HepG2 (cell line): ENCODE measurements around the gene ZDHHC13. TPM values are rescaled to one million over a fixed set of nuclear protein-coding genes. Genes with fewer than 3 reads are reported as not detected.

Experiments used
- ATAC-seq: fragments of 200-7000 bp; cut with Tn5 transposase; 3 replicates; pipeline ENCODE4 v1.9.1; 2020; ENCODE audit warnings: mild to moderate bottlenecking, moderate library complexity
- BruUV-seq: library from RNA; stranded (reverse); fragments of 400-500 nt; replicated peaks from 2 replicates; lab custom pipeline; 2021; lab: Mats Ljungman, UMichigan
- CTCF ChIA-PET: fragments of 300-600 bp; formaldehyde crosslinking; extraction: SDS; loops from one replicate; lab custom pipeline; 2021; ENCODE audit warnings: low total read pairs, inconsistent platforms, low intra/inter-chr PET ratio; lab: Yijun Ruan, JAX
- POLR2A ChIA-PET: fragments of 350-600 bp; sonication (Branson Sonifier 250); formaldehyde crosslinking; loops from one replicate; lab custom pipeline; 2020; ENCODE audit warnings: antibody characterized with exemption, inconsistent platforms; lab: Yijun Ruan, JAX
- DNase-seq: peaks from one replicate; pipeline ENCODE4 v3.0.0-alpha.2; 2015; ENCODE audit warnings: low spot score
- FAIRE-seq: peaks from 3 replicates; lab custom pipeline; 2011; peaks lifted over from hg19 to GRCh38; lab: Jason Lieb, UNC
- H2AFZ ChIP-seq: one replicate; pipeline ENCODE4 v1.6.1; 2011; ENCODE audit warnings: low read length, inconsistent platforms
- H3K27ac ChIP-seq: fragments of 300-600 bp; 3 replicates; pipeline ENCODE4 v1.8.0; 2011; ENCODE audit warnings: mixed run types, mild to moderate bottlenecking, mixed read lengths, low read length, inconsistent platforms; ENCODE audit not compliant: insufficient read depth; ENCODE audit errors: extremely low read length
- H3K27me3 ChIP-seq, 2 experiments: fragments of 200-600 bp in 1 of 2; 2 replicates in 1 of 2; 3 replicates in 1 of 2; pipeline versions ENCODE4 v1.6.0 to v1.8.0; 2011; ENCODE audit warnings: low read length in 2 of 2, mild to moderate bottlenecking in 2 of 2, moderate library complexity in 2 of 2, inconsistent platforms in 1 of 2; ENCODE audit not compliant: insufficient read depth in 2 of 2, control insufficient read depth in 1 of 2
- H3K36me3 ChIP-seq, 2 experiments: fragments of 200-600 bp in 1 of 2; replicated peaks in 1 of 2; 2 replicates in 1 of 2; 3 replicates in 1 of 2; pipeline versions ENCODE4 v1.5.1 to v1.8.0; 2011; ENCODE audit warnings: low read length in 2 of 2, inconsistent platforms in 1 of 2; ENCODE audit not compliant: insufficient read depth in 2 of 2, control insufficient read depth in 1 of 2
- H3K4me1 ChIP-seq: 2 replicates; pipeline ENCODE4 v1.5.1; 2012; ENCODE audit warnings: low read length, inconsistent platforms; ENCODE audit not compliant: insufficient read depth
- H3K4me2 ChIP-seq: 2 replicates; pipeline ENCODE4 v1.6.0; 2011; ENCODE audit warnings: low read depth, low read length, inconsistent platforms
- H3K4me3 ChIP-seq, 3 experiments: fragments of 200-600 bp in 1 of 3; sonication (generic), shearing (Covaris generic) in 1 of 3; replicated peaks in 1 of 3; 2 replicates each; pipeline ENCODE4 v1.5.1; 2011 to 2016; ENCODE audit warnings: low read length in 3 of 3, inconsistent platforms in 2 of 3, low read depth in 2 of 3, mild to moderate bottlenecking in 2 of 3, control low read depth in 1 of 3, mixed read lengths in 1 of 3; ENCODE audit not compliant: insufficient read depth in 1 of 3
- H3K79me2 ChIP-seq: one replicate; pipeline ENCODE4 v1.6.1; 2011; ENCODE audit warnings: low read length, inconsistent platforms; ENCODE audit not compliant: insufficient read depth
- H3K9ac ChIP-seq: 2 replicates; pipeline ENCODE4 v1.6.0; 2011; ENCODE audit warnings: mild to moderate bottlenecking, low read depth, low read length, inconsistent platforms; ENCODE audit not compliant: insufficient read depth
- H3K9me3 ChIP-seq: 2 replicates; pipeline ENCODE4 v1.5.1; 2012; ENCODE audit warnings: mild to moderate bottlenecking, low read length
- H4K20me1 ChIP-seq: 2 replicates; pipeline ENCODE4 v1.6.0; 2011; ENCODE audit warnings: inconsistent platforms, mild to moderate bottlenecking, low read length, moderate library complexity; ENCODE audit not compliant: insufficient read depth
- FOXC1 ChIP-seq: sonication (generic); formaldehyde crosslinking; IDR thresholded peaks from 2 replicates; pipeline ENCODE4 v1.8.0; 2022; ENCODE audit warnings: mild to moderate bottlenecking, missing genetic modification reagents, borderline replicate concordance
- MEIS2 ChIP-seq: sonication (generic); formaldehyde crosslinking; IDR thresholded peaks from 2 replicates; pipeline ENCODE4 v1.9.0; 2021; ENCODE audit warnings: mild to moderate bottlenecking, missing genetic modification reagents
- RFX5 ChIP-seq: IDR thresholded peaks from 2 replicates; pipeline ENCODE4 v1.6.1; 2011; ENCODE audit warnings: low read depth, low read length, improper control_type of control experiment
- SMAD3 ChIP-seq: sonication (generic); formaldehyde crosslinking; IDR thresholded peaks from 2 replicates; pipeline ENCODE4 v1.4.0; 2020; ENCODE audit warnings: missing genetic modification reagents
- SYNCRIP ChIP-seq: fragments of 200-400 bp; formaldehyde crosslinking; IDR thresholded peaks from 2 replicates; pipeline ENCODE4 v1.6.1; 2018; ENCODE audit warnings: mild to moderate bottlenecking, low read depth, low read length; ENCODE audit not compliant: insufficient read depth
- U2AF2 ChIP-seq: fragments of 200-400 bp; formaldehyde crosslinking; IDR thresholded peaks from 2 replicates; pipeline ENCODE4 v1.6.1; 2017; ENCODE audit warnings: low read depth, mild to moderate bottlenecking, low read length
- ZNF510 ChIP-seq: sonication (generic); formaldehyde crosslinking; IDR thresholded peaks from 2 replicates; pipeline ENCODE4 v1.4.0; 2020; ENCODE audit warnings: low read depth, mild to moderate bottlenecking, missing genetic modification reagents
- ZNF670 ChIP-seq: sonication (generic); formaldehyde crosslinking; IDR thresholded peaks from 2 replicates; pipeline ENCODE4 v1.8.0; 2022; ENCODE audit warnings: mild to moderate bottlenecking, missing genetic modification reagents, borderline replicate concordance
- ZNF772 ChIP-seq: sonication (generic); formaldehyde crosslinking; IDR thresholded peaks from 2 replicates; pipeline ENCODE4 v1.5.0; 2020; ENCODE audit warnings: mild to moderate bottlenecking, missing genetic modification reagents
- WGBS: methylation state at CpG from one replicate; pipeline ENCODE4 v1.1.6; 2017; ENCODE audit warnings: low lambda C conversion rate; 5-methylcytosine and 5-hydroxymethylcytosine counted together
- in situ Hi-C: cut with HindIII; loops from 2 replicates; pipeline ENCODE4 v1.10.0; 2017; ENCODE audit warnings: low pct_unique_long_range_greater_than_20kb; ENCODE audit not compliant: extremely low pct_ligation_motif_present
- intact Hi-C: fragments of 100-400 bp; cut with micrococcal nuclease; formaldehyde crosslinking; loops from one replicate; pipeline ENCODE4 v1.10.0; 2022; ENCODE audit not compliant: unreplicated experiment
- polyA plus RNA-seq, 8 experiments: library from polyadenylated mRNA; depleted of rRNA in 3 of 8; stranded (reverse) in 7 of 8; unstranded in 1 of 8; fragments of >200 nt; fragmentation: Illumina TruSeq in 4 of 8; extraction: Trizol in 4 of 8; gene quantifications; 2 replicates each; pipeline versions ENCODE4 v1.2.1 to v1.2.3, GENCODE V29; 2011 to 2016; ENCODE audit warnings: low read depth in 4 of 8, missing spikeins in 1 of 8, mixed read lengths in 1 of 8; ENCODE audit not compliant: insufficient read depth in 1 of 8
- total RNA-seq, 5 experiments: library from RNA; depleted of rRNA; stranded (reverse); fragments of >200 nt; fragmentation: Illumina TruSeq; extraction: Trizol; gene quantifications; 2 replicates each; pipeline ENCODE4 v1.2.3, GENCODE V29; 2016; ENCODE audit warnings: low read depth in 1 of 5
- TF ChIP-seq, protein P1 (sequence below): sonication (generic); formaldehyde crosslinking; IDR thresholded peaks from 2 replicates; pipeline ENCODE4 v1.4.0; 2020; ENCODE audit warnings: mild to moderate bottlenecking, missing genetic modification reagents
- TF ChIP-seq, protein P2 (sequence below): sonication (generic); formaldehyde crosslinking; IDR thresholded peaks from 2 replicates; pipeline ENCODE4 v1.5.0; 2020; ENCODE audit warnings: missing genetic modification reagents, mild to moderate bottlenecking, borderline replicate concordance

The ZDHHC13 gene
- total and polyA plus RNA-seq, 2 of the 13 experiments (the other 11 are each of a cell fraction or from before 2014, with no cell fraction given) = 10.9 to 11.8 TPM

DNA sequence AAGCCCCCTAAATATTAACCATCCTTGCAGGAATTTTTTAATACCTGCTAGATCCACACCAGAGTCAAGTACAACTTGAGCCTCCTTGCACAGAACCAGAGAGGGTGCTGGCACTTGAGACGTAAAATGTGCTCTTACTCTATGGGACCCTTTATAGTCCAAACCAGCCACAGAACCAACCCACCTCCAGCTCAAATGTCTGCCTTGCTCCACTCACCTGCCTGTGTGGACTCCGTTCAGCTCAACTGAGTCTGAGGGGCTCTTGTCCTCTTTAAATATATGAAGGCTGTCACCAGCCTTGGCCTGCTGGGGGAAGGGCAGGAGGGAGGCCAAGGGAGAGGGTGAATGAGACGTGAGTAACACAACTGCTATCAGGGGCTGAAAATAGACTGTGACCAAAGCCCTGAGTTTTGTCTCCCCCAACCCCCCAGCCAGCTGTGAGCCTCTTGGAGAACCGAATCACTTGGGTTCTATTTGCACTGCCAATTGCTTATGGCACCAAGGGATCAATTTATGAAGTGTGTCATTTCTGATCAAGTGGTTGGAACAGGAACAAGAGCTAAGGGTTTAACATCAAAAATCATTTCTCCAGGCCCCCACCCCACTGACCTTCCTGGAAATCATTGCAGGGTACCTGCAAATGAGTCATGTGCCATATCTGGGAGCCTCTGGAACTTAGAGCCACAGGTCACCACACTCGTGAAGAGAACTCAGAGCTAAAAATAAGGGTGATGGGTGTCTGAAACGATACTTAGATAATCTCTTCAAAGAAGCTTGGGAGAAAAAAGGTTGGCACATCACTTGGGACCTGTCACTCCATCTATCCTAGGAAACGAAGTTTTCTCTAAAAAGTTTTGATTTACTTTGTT lies 85.0 kb downstream of the ZDHHC13 start, which contains the start of gene CSRP3 (continued):
- TF ChIP-seq, protein P1, sequence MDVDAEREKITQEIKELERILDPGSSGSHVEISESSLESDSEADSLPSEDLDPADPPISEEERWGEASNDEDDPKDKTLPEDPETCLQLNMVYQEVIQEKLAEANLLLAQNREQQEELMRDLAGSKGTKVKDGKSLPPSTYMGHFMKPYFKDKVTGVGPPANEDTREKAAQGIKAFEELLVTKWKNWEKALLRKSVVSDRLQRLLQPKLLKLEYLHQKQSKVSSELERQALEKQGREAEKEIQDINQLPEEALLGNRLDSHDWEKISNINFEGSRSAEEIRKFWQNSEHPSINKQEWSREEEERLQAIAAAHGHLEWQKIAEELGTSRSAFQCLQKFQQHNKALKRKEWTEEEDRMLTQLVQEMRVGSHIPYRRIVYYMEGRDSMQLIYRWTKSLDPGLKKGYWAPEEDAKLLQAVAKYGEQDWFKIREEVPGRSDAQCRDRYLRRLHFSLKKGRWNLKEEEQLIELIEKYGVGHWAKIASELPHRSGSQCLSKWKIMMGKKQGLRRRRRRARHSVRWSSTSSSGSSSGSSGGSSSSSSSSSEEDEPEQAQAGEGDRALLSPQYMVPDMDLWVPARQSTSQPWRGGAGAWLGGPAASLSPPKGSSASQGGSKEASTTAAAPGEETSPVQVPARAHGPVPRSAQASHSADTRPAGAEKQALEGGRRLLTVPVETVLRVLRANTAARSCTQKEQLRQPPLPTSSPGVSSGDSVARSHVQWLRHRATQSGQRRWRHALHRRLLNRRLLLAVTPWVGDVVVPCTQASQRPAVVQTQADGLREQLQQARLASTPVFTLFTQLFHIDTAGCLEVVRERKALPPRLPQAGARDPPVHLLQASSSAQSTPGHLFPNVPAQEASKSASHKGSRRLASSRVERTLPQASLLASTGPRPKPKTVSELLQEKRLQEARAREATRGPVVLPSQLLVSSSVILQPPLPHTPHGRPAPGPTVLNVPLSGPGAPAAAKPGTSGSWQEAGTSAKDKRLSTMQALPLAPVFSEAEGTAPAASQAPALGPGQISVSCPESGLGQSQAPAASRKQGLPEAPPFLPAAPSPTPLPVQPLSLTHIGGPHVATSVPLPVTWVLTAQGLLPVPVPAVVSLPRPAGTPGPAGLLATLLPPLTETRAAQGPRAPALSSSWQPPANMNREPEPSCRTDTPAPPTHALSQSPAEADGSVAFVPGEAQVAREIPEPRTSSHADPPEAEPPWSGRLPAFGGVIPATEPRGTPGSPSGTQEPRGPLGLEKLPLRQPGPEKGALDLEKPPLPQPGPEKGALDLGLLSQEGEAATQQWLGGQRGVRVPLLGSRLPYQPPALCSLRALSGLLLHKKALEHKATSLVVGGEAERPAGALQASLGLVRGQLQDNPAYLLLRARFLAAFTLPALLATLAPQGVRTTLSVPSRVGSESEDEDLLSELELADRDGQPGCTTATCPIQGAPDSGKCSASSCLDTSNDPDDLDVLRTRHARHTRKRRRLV = no peak
- TF ChIP-seq FOXC1 (CRISPR knock-in tag) (no peak), MEIS2 (CRISPR knock-in tag) (no peak)

DNA sequence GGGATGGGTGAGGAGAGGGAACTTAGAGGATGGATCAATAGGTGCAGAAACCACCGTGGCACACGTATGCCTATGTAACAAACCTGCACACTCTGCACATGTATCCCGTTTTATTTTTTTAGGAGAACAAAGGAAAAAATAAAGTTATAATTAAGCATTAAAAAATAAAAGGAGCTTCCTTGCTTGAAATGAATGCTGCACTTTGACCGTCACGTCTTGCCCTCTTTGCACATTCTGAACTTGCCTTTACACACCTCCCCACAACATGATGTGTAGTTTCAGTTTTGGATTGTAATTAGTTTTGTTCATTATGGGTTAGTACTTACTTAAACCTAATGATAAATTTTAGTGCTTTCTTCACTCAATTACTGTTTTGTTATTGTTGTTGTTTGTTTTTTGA lies 87.9 kb downstream of the ZDHHC13 start:
- 27% methylated on average over 5 of the region's 5 CpGs for WGBS
- BruUV-seq = no TSS peak
- ATAC-seq (no peak), FAIRE-seq (no peak), DNase-seq (no peak)
- Histone ChIP-seq H3K27me3 (peaks cover 3 to 18% of the 10 kb centered on the region in 2 experiments; a peak in 3 of 5 replicates), H3K4me3 (no peak overlapping the region), H3K79me2 (no peaks in the 10 kb centered on the region), H3K4me2 (no peak overlapping the region), H3K9me3 (no peaks in the 10 kb centered on the region), H3K36me3 (no peaks in the 10 kb centered on the region), H3K9ac (no peak overlapping the region), H3K27ac (no peak overlapping the region), H3K4me1 (no peaks in the 10 kb centered on the region), H4K20me1 (no peaks in the 10 kb centered on the region), H2AFZ (no peak overlapping the region)
- TF ChIP-seq SMAD3 (CRISPR knock-in tag) (no peak), U2AF2 (no peak), SYNCRIP (no peak), ZNF772 (CRISPR knock-in tag) (no peak), RFX5 (no peak), ZNF670 (CRISPR knock-in tag) (no peak), ZNF510 (CRISPR knock-in tag) (no peak)
- TF ChIP-seq, protein P2, sequence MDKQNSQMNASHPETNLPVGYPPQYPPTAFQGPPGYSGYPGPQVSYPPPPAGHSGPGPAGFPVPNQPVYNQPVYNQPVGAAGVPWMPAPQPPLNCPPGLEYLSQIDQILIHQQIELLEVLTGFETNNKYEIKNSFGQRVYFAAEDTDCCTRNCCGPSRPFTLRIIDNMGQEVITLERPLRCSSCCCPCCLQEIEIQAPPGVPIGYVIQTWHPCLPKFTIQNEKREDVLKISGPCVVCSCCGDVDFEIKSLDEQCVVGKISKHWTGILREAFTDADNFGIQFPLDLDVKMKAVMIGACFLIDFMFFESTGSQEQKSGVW (CRISPR knock-in tag) = no peak
- in situ Hi-C loops = no loop called here
- POLR2A ChIA-PET = no interaction called here
- CTCF ChIA-PET = no interaction called here
- intact Hi-C loops = no loop called here
